HepG2 (cell line): ENCODE data around the gene CLDN9. TPM values are rescaled to one million over a fixed set of nuclear protein-coding genes. Genes with fewer than 3 reads are reported as not detected.
A peak's percentile ranks its signal among the peaks of the same experiment; 100 is the strongest.

ENCODE experiments used
- AHR ChIP-seq: IDR thresholded peaks from 2 replicates; pipeline ENCODE4 v1.6.1; 2018; ENCODE audit warnings: missing genetic modification reagents, missing compliant biosample characterization
- CENPX ChIP-seq: sonication (generic); formaldehyde crosslinking; IDR thresholded peaks from 2 replicates; pipeline ENCODE4 v1.9.0; 2021; ENCODE audit warnings: mild to moderate bottlenecking, missing genetic modification reagents, moderate library complexity
- ETV5 ChIP-seq: IDR thresholded peaks from 2 replicates; pipeline ENCODE4 v1.6.1; 2018; ENCODE audit warnings: missing biosample characterization, missing genetic modification reagents, inconsistent platforms, borderline replicate concordance
- GABPB1 ChIP-seq: IDR thresholded peaks from 2 replicates; pipeline ENCODE4 v1.6.1; 2016; ENCODE audit warnings: mild to moderate bottlenecking, missing genetic modification reagents, moderate library complexity, missing compliant biosample characterization
- GATAD1 ChIP-seq: IDR thresholded peaks from 2 replicates; pipeline ENCODE4 v1.6.1; 2016; ENCODE audit warnings: missing genetic modification reagents, missing compliant biosample characterization
- GATAD2A ChIP-seq: IDR thresholded peaks from 2 replicates; pipeline ENCODE4 v1.6.1; 2016
- HES4 ChIP-seq: sonication (generic); formaldehyde crosslinking; IDR thresholded peaks from 2 replicates; pipeline ENCODE4 v1.9.0; 2021; ENCODE audit warnings: mild to moderate bottlenecking, missing genetic modification reagents, borderline replicate concordance
- ISL2 ChIP-seq: sonication (generic); formaldehyde crosslinking; IDR thresholded peaks from 2 replicates; pipeline ENCODE4 v1.5.0; 2020; ENCODE audit warnings: missing genetic modification reagents
- ISX ChIP-seq: sonication (generic); formaldehyde crosslinking; conservative IDR thresholded peaks from 2 replicates; pipeline ENCODE4 v1.5.0; 2020; ENCODE audit warnings: missing genetic modification reagents
- MAZ ChIP-seq, 2 experiments: sonication (generic) in 1 of 2; formaldehyde crosslinking in 1 of 2; IDR thresholded peaks; 2 replicates each; pipeline versions ENCODE4 v1.5.0 to v1.6.1; 2012 to 2020; ENCODE audit warnings: low read depth in 2 of 2, mild to moderate bottlenecking in 2 of 2, borderline replicate concordance in 1 of 2, improper control_type of control experiment in 1 of 2, low read length in 1 of 2, missing genetic modification reagents in 1 of 2, moderate library complexity in 1 of 2
- RXRA ChIP-seq: sonication (generic); formaldehyde crosslinking; IDR thresholded peaks from 2 replicates; pipeline ENCODE4 v1.5.1; 2020; ENCODE audit warnings: missing genetic modification reagents
- SAP130 ChIP-seq: IDR thresholded peaks from 2 replicates; pipeline ENCODE4 v1.6.1; 2016; ENCODE audit warnings: low read depth
- SOX13 ChIP-seq, 3 experiments: fragments of 450-650 bp in 1 of 3; sonication (generic) in 1 of 3; formaldehyde crosslinking in 1 of 3; IDR thresholded peaks in 2 of 3; conservative IDR thresholded peaks in 1 of 3; 2 replicates each; pipeline versions ENCODE4 v1.5.0 to v1.6.1; 2016 to 2020; ENCODE audit warnings: antibody characterized with exemption in 1 of 3, mild to moderate bottlenecking in 1 of 3, missing compliant biosample characterization in 1 of 3, missing genetic modification reagents in 1 of 3, moderate library complexity in 1 of 3
- ZNF281 ChIP-seq: sonication (generic); formaldehyde crosslinking; IDR thresholded peaks from 2 replicates; pipeline ENCODE4 v1.4.0; 2020; ENCODE audit warnings: missing genetic modification reagents, borderline replicate concordance
- ZNF564 ChIP-seq: sonication (generic); formaldehyde crosslinking; IDR thresholded peaks from 2 replicates; pipeline ENCODE4 v1.8.1; 2023; ENCODE audit warnings: mild to moderate bottlenecking, missing genetic modification reagents
- ZNF619 ChIP-seq: sonication (generic); formaldehyde crosslinking; IDR thresholded peaks from 2 replicates; pipeline ENCODE4 v1.4.0; 2020; ENCODE audit warnings: mild to moderate bottlenecking, missing genetic modification reagents
- ZNF746 ChIP-seq: sonication (generic); formaldehyde crosslinking; IDR thresholded peaks from 2 replicates; pipeline ENCODE4 v1.8.0; 2022; ENCODE audit warnings: mild to moderate bottlenecking, missing genetic modification reagents
- ZNF747 ChIP-seq: sonication (generic); formaldehyde crosslinking; IDR thresholded peaks from 2 replicates; pipeline ENCODE4 v1.8.1; 2023; ENCODE audit warnings: missing genetic modification reagents, mild to moderate bottlenecking, borderline replicate concordance
- ZSCAN25 ChIP-seq: sonication (generic); formaldehyde crosslinking; IDR thresholded peaks from 2 replicates; pipeline ENCODE4 v1.8.0; 2022; ENCODE audit warnings: mild to moderate bottlenecking, missing genetic modification reagents
- polyA plus RNA-seq, 8 experiments: library from polyadenylated mRNA; depleted of rRNA in 3 of 8; stranded (reverse) in 7 of 8; unstranded in 1 of 8; fragments of >200 nt; fragmentation: Illumina TruSeq in 4 of 8; extraction: Trizol in 4 of 8; gene quantifications; 2 replicates each; pipeline versions ENCODE4 v1.2.1 to v1.2.3, GENCODE V29; 2011 to 2016; ENCODE audit warnings: low read depth in 4 of 8, missing spikeins in 1 of 8, mixed read lengths in 1 of 8; ENCODE audit not compliant: insufficient read depth in 1 of 8
- total RNA-seq, 5 experiments: library from RNA; depleted of rRNA; stranded (reverse); fragments of >200 nt; fragmentation: Illumina TruSeq; extraction: Trizol; gene quantifications; 2 replicates each; pipeline ENCODE4 v1.2.3, GENCODE V29; 2016; ENCODE audit warnings: low read depth in 1 of 5
- TF ChIP-seq, protein P1 (sequence below): sonication (generic); formaldehyde crosslinking; conservative IDR thresholded peaks from 2 replicates; pipeline ENCODE4 v1.8.1; 2023; ENCODE audit warnings: missing genetic modification reagents
- TF ChIP-seq, protein P2 (sequence below): sonication (generic); formaldehyde crosslinking; IDR thresholded peaks from 2 replicates; pipeline ENCODE4 v1.8.1; 2023; ENCODE audit warnings: mild to moderate bottlenecking, moderate library complexity, missing genetic modification reagents

The CLDN9 gene
- total and polyA plus RNA-seq, 2 of the 13 experiments (the other 11 are each of a cell fraction or from before 2014, with no cell fraction given): 0.15 to 0.26 TPM

GRCh38 chr16:2969545-2970521 is 42.9 kb upstream of the CLDN9 start (continued):
- TF ChIP-seq ZNF619 (peak; percentile 18; the same call in 1 of the 2 replicates), ZNF747 (CRISPR knock-in tag) (no peak), ISL2 (CRISPR knock-in tag) (no peak; the same call in 1 of the 2 replicates), GATAD2A (CRISPR knock-in tag) (no peak), ETV5 (peak; percentile 52; the same call in 1 of the 2 replicates), ISX (CRISPR knock-in tag) (no peak), GATAD1 (0 out of 2 replicates have a peak, but pooled peaks have one; percentile 28), ZNF281 (CRISPR knock-in tag) (peak; percentile 27; the same call in 1 of the 2 replicates), SOX13 (IDR thresholded peaks at IDR 0.05) (no peak), SOX13 (CRISPR knock-in tag; conservative IDR thresholded peaks at IDR 0.05 in 1 of 2, IDR thresholded peaks at IDR 0.05 in 1 of 2) (no peak), ZSCAN25 (CRISPR knock-in tag) (peak; percentile 99), MAZ (IDR thresholded peaks at IDR 0.05; ENCODE audit: borderline replicate concordance, low read depth, low read length) (peak; percentile 85; the same call in 1 of the 2 replicates), MAZ (CRISPR knock-in tag; IDR thresholded peaks at IDR 0.05; ENCODE audit: low read depth) (0 out of 2 replicates have a peak, but pooled peaks have one; percentile 22), SAP130 (CRISPR knock-in tag) (peak; percentile 88), AHR (no peak), HES4 (CRISPR knock-in tag) (peak; percentile 84), ZNF746 (CRISPR knock-in tag) (0 out of 2 replicates have a peak, but pooled peaks have one; percentile 28), CENPX (CRISPR knock-in tag) (no peak), GABPB1 (CRISPR knock-in tag) (peak; percentile 73), ZNF564 (no peak), RXRA (CRISPR knock-in tag) (peak; percentile 24; the same call in 1 of the 2 replicates)
- TF ChIP-seq, protein P1, sequence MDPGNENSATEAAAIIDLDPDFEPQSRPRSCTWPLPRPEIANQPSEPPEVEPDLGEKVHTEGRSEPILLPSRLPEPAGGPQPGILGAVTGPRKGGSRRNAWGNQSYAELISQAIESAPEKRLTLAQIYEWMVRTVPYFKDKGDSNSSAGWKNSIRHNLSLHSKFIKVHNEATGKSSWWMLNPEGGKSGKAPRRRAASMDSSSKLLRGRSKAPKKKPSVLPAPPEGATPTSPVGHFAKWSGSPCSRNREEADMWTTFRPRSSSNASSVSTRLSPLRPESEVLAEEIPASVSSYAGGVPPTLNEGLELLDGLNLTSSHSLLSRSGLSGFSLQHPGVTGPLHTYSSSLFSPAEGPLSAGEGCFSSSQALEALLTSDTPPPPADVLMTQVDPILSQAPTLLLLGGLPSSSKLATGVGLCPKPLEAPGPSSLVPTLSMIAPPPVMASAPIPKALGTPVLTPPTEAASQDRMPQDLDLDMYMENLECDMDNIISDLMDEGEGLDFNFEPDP (CRISPR knock-in tag): 0 out of 2 replicates have a peak, but pooled peaks have one; percentile 87
- TF ChIP-seq, protein P2, sequence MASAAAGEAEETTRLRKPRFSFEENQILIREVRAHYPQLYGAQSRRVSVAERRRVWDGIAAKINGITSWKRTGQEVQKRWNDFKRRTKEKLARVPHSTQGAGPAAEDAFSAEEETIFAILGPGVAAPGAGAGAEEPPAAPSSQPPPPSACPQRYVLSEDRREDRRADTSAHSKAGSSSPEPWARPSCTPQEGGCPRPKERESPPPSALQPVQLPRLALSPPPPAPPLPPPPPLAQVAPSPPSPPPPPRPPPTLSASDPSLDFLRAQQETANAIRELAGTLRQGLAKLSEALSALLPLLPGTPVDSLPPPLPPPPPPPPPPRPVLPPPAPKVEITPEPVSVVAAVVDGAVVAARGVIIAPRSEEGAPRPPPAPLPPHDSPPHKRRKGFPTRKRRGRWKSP: 0 out of 2 replicates have a peak, but pooled peaks have one; percentile 45
